Omental fat pad (tissue), 4 donors: ENCODE data around the gene ZNF862. TPM values are rescaled to one million over a fixed set of nuclear protein-coding genes. Genes with fewer than 3 reads are reported as not detected.

Source experiments
- ATAC-seq: fragments of 150-250 bp; one replicate; pipeline ENCODE4 v1.9.1; 2016; ENCODE audit warnings: mild to moderate bottlenecking, moderate library complexity; ENCODE audit not compliant: low FRiP score
- DNase-seq: peaks from one replicate; pipeline ENCODE4 v3.0.0-alpha.2; 2019; ENCODE audit warnings: low spot score
- CTCF ChIP-seq, 3 donors: fragments of 450-650 bp; IDR thresholded peaks; one replicate each; pipeline ENCODE4 v1.5.1; 2016 to 2017; ENCODE audit warnings: antibody characterized with exemption in 3 of 3, mild to moderate bottlenecking in 3 of 3, moderate library complexity in 2 of 3
- total RNA-seq, 4 donors: library from RNA; depleted of rRNA; stranded (reverse); fragments of >200 nt; gene quantifications; one replicate each; pipeline ENCODE4 v1.1.0, GENCODE V29; 2016

Gene ZNF862
- total RNA-seq, 4 donors from 2014 or later, result 4.4 to 20.6 (median 10.4) TPM

GRCh38 chr7:149865437-149865836, 27.3 kb downstream of the ZNF862 start:
- DNase-seq, result peak; percentile 17
- no peak for ATAC-seq
- no peak for TF ChIP-seq CTCF (IDR thresholded peaks at IDR 0.05)

- TF ChIP-seq CTCF (IDR thresholded peaks at IDR 0.05), result no peak
- DNase-seq (peak; percentile 5), ATAC-seq (no peak)
These were observed 28.1 kb downstream of the ZNF862 start for GRCh38 chr7:149866139-149866778.

- no peak for ATAC-seq
- DNase-seq, result peak; percentile 20
- no peak for TF ChIP-seq CTCF (IDR thresholded peaks at IDR 0.05)
These were observed 28.7 kb downstream of the ZNF862 start for GRCh38 chr7:149866779-149867447.

- no peak for TF ChIP-seq CTCF (IDR thresholded peaks at IDR 0.05)
- DNase-seq, result no peak
- ATAC-seq, result no peak
These were observed 29.8 kb downstream of the ZNF862 start for GRCh38 chr7:149867762-149868622.

GRCh38 chr7:149868623-149869290, 30.6 kb downstream of the ZNF862 start:
- DNase-seq, result peak; percentile 14
- TF ChIP-seq CTCF (IDR thresholded peaks at IDR 0.05), result no peak
- ATAC-seq, result no peak

- no peak for ATAC-seq
- TF ChIP-seq CTCF (IDR thresholded peaks at IDR 0.05), result no peak
- DNase-seq, result peak; percentile 9
These were observed 31.1 kb downstream of the ZNF862 start for GRCh38 chr7:149869291-149869650.
